SJSA1 (cell line): ENCODE results near the gene POU3F2. TPM values are rescaled to one million over a fixed set of nuclear protein-coding genes. Genes with fewer than 3 reads are reported as not detected.

Source experiments
- DNase-seq, 2 experiments: peaks; one replicate each; pipeline ENCODE4 v3.0.0-alpha.2; 2015 to 2020; ENCODE audit warnings: low spot score in 2 of 2, low read depth in 1 of 2
- H3K27ac ChIP-seq: fragments of 250-450 bp; sonication (Bioruptor Pico); 2 replicates; pipeline ENCODE4 v1.5.1; 2020; ENCODE audit warnings: mild to moderate bottlenecking, moderate library complexity
- H3K27me3 ChIP-seq: fragments of 250-450 bp; sonication (Bioruptor Pico); replicated peaks from 2 replicates; pipeline ENCODE4 v1.5.1; 2020; ENCODE audit warnings: mild to moderate bottlenecking, moderate library complexity
- H3K36me3 ChIP-seq: fragments of 250-450 bp; sonication (Bioruptor Pico); 2 replicates; pipeline ENCODE4 v1.5.1; 2020; ENCODE audit warnings: mild to moderate bottlenecking
- H3K4me1 ChIP-seq: fragments of 250-450 bp; sonication (Bioruptor Pico); replicated peaks from 2 replicates; pipeline ENCODE4 v1.6.1; 2021; ENCODE audit warnings: mild to moderate bottlenecking
- H3K4me3 ChIP-seq: fragments of 250-450 bp; sonication (Bioruptor Pico); 2 replicates; pipeline ENCODE4 v1.5.1; 2020; ENCODE audit warnings: mild to moderate bottlenecking
- H3K9me3 ChIP-seq: fragments of 250-450 bp; sonication (Bioruptor Pico); replicated peaks from 2 replicates; pipeline ENCODE4 v1.5.1; 2020; ENCODE audit warnings: mild to moderate bottlenecking
- total RNA-seq: library from RNA; depleted of rRNA; stranded (reverse); fragments of >200 nt; shearing (Covaris generic); gene quantifications from 2 replicates; pipeline ENCODE4 v1.2.3, GENCODE V29; 2014

The POU3F2 gene
- total RNA-seq, 1 experiment from 2014 or later = not detected

- no peak for DNase-seq
- Histone ChIP-seq H3K27me3 (peaks cover 70% of the 10 kb centered on the region), H3K36me3 (no peaks in the 10 kb centered on the region), H3K4me1 (peaks cover 6% of the 10 kb centered on the region), H3K9me3 (no peaks in the 10 kb centered on the region), H3K4me3 (no peak overlapping the region), H3K27ac (no peak overlapping the region)
Measured at GRCh38 chr6:98843271-98844243, 9.2 kb downstream of the POU3F2 start.

GRCh38 chr6:98844244-98845210 lies 10.2 kb downstream of the POU3F2 start:
- no peak overlapping the region for H3K27ac ChIP-seq
- H3K4me1 ChIP-seq = peaks cover 6% of the 10 kb centered on the region
- peaks cover 70% of the 10 kb centered on the region for H3K27me3 ChIP-seq
- no peaks in the 10 kb centered on the region for H3K9me3 ChIP-seq
- no peak for DNase-seq
- H3K36me3 ChIP-seq = no peaks in the 10 kb centered on the region
- peak overlapping the region; percentile 2; the same call in 1 of the 2 replicates for H3K4me3 ChIP-seq

DNA sequence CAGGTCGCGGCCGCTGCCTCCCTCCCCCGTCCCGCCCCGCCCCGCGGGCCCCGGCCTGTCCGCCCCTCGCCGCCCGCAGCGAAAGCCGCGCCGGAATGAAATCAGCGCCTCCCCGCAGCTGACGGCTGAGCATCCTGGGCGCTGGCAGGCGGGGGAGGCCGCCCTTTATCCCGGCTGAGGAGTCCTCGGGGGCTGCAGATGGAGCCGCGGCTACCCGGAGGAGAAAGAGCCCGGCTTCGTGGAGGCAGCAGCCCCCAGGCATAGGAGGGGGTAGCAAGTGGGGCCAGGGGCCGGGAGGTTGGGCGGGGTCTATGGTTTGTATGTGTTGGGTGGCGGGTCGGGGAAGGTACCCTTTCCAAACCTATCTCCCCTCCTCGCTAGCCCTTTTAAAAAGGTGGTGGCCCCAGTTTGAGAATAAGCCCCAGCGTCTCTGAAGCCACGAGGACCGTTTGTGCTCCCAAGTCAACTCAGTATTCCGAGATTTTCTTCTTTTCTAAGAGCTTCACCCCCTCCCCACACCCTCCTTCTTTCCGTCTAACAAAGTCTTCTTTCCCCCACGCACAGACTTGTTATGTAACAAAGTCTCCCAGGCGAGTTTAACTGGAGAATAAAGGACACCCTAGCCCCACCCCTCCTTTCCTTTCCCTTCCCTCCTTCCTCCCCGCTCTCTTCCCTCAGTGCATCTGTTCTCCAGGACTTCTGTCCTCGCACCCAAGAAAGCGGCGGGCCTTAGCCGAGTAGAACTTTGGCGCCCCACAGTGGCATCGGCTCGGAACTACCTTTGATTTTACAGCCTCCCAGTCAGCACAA lies 11.0 kb downstream of the POU3F2 start:
- H3K36me3 ChIP-seq = no peaks in the 10 kb centered on the region
- H3K4me3 ChIP-seq = peak overlapping the region; percentile 2; the same call in 1 of the 2 replicates
- H3K27ac ChIP-seq = no peak overlapping the region
- H3K27me3 ChIP-seq = peaks cover 65% of the 10 kb centered on the region
- peaks cover 6% of the 10 kb centered on the region for H3K4me1 ChIP-seq
- H3K9me3 ChIP-seq = no peaks in the 10 kb centered on the region
- DNase-seq = peak; percentile 57 to 76

- Histone ChIP-seq H3K4me1 (peaks cover 6% of the 10 kb centered on the region), H3K27ac (no peak overlapping the region), H3K9me3 (no peaks in the 10 kb centered on the region), H3K4me3 (no peak overlapping the region), H3K36me3 (no peaks in the 10 kb centered on the region), H3K27me3 (peaks cover 67% of the 10 kb centered on the region)
- DNase-seq = no peak
Measured at GRCh38 chr6:98846021-98846380, 11.6 kb downstream of the POU3F2 start.

DNA sequence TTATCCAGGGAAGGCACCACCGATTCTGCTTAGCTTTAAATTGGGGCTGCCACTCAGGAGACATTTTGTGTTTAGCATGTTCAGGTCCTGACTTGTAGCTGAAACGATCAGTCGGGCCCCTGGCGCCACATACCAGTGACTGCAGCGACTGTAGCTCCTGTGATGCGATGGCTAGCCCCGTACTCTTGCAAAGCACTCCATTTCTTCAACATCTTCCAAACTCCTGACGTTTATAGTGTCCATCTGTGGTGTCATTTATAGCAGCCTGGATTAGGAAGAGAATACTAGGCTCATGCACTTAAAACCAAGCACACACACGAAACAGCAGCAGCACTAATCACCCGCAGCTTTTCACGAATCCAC lies 13.0 kb downstream of the POU3F2 start:
- Histone ChIP-seq H3K9me3 (no peaks in the 10 kb centered on the region), H3K4me3 (no peak overlapping the region), H3K4me1 (peaks cover 6% of the 10 kb centered on the region), H3K36me3 (no peaks in the 10 kb centered on the region), H3K27me3 (peaks cover 53% of the 10 kb centered on the region), H3K27ac (no peak overlapping the region)
- no peak for DNase-seq

DNA sequence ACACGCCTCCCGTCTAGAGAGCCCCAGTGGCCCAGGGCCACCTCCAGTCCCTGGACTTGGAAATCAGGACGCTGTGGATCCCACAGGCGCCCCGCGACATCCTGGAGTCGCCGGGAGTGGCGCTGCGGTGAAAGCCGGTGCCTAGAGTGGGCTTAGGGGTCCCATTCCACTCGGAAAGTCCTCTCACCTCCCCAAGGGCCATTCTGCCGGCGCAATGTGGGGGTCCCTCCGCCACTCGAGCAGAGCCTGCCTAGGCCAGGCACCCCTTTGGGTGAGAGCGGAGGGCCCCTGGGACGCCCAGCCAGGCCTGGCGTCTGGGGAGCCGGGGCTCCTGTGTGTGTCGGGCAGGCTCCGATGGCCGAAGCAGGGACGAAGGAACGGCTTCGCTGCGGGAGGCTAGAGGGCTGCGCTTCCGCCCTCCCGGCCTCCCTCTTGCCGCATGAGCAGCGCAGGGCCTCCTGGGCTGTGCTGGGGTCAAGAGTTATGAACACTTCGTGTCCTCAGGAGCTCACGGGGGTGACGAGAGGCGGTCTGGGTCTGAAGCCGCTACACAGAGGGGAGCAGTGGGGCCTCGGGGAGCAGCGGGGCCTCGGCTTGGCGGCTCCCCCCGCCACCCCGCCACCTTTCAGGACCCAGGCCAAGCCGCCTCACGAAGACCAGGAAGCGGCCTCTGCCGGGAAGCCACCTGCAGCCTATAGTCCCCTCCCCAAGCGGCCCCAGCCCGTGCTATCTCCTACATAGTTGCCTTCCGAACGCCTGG lies 13.6 kb downstream of the POU3F2 start:
- H3K36me3 ChIP-seq = no peaks in the 10 kb centered on the region
- H3K4me1 ChIP-seq = peaks cover 6% of the 10 kb centered on the region
- peaks cover 53% of the 10 kb centered on the region for H3K27me3 ChIP-seq
- H3K9me3 ChIP-seq = no peaks in the 10 kb centered on the region
- no peak overlapping the region for H3K27ac ChIP-seq
- DNase-seq = no peak
- H3K4me3 ChIP-seq = no peak overlapping the region

GRCh38 chr6:98848539-98849242 lies 14.3 kb downstream of the POU3F2 start:
- H3K9me3 ChIP-seq = no peaks in the 10 kb centered on the region
- H3K27me3 ChIP-seq = peaks cover 53% of the 10 kb centered on the region
- no peaks in the 10 kb centered on the region for H3K36me3 ChIP-seq
- H3K4me1 ChIP-seq = peaks cover 6% of the 10 kb centered on the region
- H3K4me3 ChIP-seq = no peak overlapping the region
- DNase-seq = no peak
- H3K27ac ChIP-seq = no peak overlapping the region

DNA sequence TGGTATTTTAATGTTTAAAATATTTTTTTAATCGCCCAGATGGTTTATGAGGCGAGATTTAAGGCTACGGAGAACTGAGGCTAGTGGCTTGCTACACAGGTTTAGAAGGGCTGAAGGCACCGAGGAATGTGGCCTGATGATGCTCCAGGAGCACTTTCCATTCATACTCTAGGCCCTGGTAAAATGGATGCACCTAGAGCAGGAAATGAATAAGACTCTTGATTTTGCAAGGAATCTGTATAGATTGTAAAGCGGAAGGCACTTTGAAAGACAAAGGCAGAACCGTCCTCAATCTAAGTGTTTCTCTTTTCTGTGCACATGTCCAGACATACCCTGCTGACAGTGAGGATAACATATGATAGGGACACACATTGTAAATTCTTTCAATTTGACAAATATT lies 30.1 kb downstream of the POU3F2 start:
- Histone ChIP-seq H3K27me3 (no peaks in the 10 kb centered on the region), H3K4me1 (no peaks in the 10 kb centered on the region), H3K27ac (no peak overlapping the region), H3K9me3 (no peaks in the 10 kb centered on the region), H3K4me3 (no peak overlapping the region), H3K36me3 (no peaks in the 10 kb centered on the region)
- DNase-seq = no peak

- Histone ChIP-seq H3K4me1 (peaks cover 6% of the 10 kb centered on the region), H3K36me3 (no peaks in the 10 kb centered on the region), H3K27ac (no peak overlapping the region), H3K27me3 (no peaks in the 10 kb centered on the region), H3K9me3 (no peaks in the 10 kb centered on the region), H3K4me3 (no peak overlapping the region)
- peak in 1 of 2 experiments; percentile 38 for DNase-seq
Measured at GRCh38 chr6:98871057-98871456, 36.7 kb downstream of the POU3F2 start.

- H3K4me3 ChIP-seq = no peak overlapping the region
- DNase-seq = no peak
- no peak overlapping the region for H3K27ac ChIP-seq
- H3K4me1 ChIP-seq = peaks cover 6% of the 10 kb centered on the region
- H3K27me3 ChIP-seq = no peaks in the 10 kb centered on the region
- H3K36me3 ChIP-seq = no peaks in the 10 kb centered on the region
- H3K9me3 ChIP-seq = no peaks in the 10 kb centered on the region
Measured at GRCh38 chr6:98871821-98872220, 37.4 kb downstream of the POU3F2 start.

DNA sequence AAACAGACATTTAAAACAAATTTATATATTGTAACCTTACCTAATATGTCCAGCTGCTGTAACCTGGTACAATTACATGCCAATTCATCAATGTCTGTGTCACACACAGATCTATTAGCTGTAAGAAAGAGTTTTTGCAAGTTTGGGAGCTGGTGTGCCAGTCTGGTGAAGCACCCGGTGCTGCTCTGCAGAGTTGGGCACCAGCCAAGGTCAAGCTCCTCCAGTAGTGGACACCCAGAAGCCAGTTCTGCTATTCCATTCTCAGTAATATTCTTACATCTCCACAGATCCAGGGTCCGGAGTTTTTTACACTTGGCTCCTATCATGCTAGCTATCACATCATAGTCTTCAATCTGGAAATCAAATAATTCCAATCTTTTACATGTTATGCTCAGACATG lies 41.0 kb downstream of the POU3F2 start:
- Histone ChIP-seq H3K4me1 (peaks cover 6% of the 10 kb centered on the region), H3K36me3 (no peaks in the 10 kb centered on the region), H3K27ac (no peak overlapping the region), H3K27me3 (no peaks in the 10 kb centered on the region), H3K4me3 (no peak overlapping the region), H3K9me3 (no peaks in the 10 kb centered on the region)
- no peak for DNase-seq

DNA sequence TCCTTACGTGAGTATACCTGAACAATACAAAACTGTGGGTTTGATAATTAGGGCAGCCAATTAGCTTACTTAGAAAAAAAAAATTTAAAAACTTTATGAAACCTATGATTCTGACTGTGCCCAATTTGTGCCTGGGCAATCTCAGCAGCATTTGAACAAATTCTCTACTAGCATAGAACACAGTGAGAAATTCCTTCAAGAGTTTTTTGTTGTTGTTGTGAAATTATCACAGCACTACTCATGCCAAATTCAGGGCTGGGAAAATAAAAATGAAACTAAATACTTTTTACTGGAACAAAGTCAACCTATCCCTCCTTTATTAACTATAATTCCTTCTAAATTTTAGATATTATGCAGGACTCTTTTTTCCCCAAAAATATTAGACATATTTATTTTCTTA lies 42.9 kb downstream of the POU3F2 start:
- no peak for DNase-seq

More for the DNA sequence above, 42.9 kb downstream of the POU3F2 start:
- Histone ChIP-seq H3K9me3 (no peaks in the 10 kb centered on the region), H3K36me3 (no peaks in the 10 kb centered on the region), H3K4me1 (no peaks in the 10 kb centered on the region), H3K27ac (no peak overlapping the region), H3K27me3 (no peaks in the 10 kb centered on the region), H3K4me3 (no peak overlapping the region)
